Vagina (tissue), 2 donors: ENCODE data around the gene JMJD4. TPM values are rescaled to one million over a fixed set of nuclear protein-coding genes. Genes with fewer than 3 reads are reported as not detected.

Experiments used
- DNase-seq, 2 donors: peaks; one replicate each; pipeline ENCODE4 v3.0.0-alpha.2; 2017; ENCODE audit errors: extremely low spot score in 2 of 2
- H3K27ac ChIP-seq: fragments of 200-600 bp; sonication (generic); one replicate; pipeline ENCODE4 v1.5.1; 2019
- H3K27me3 ChIP-seq: fragments of 200-600 bp; sonication (generic); one replicate; pipeline ENCODE4 v1.5.1; 2019
- H3K36me3 ChIP-seq, 2 donors: fragments of 200-600 bp; sonication (generic); one replicate each; pipeline ENCODE4 v1.5.1; 2017 to 2019
- H3K4me1 ChIP-seq: fragments of 200-600 bp; sonication (generic); one replicate; pipeline ENCODE4 v1.5.1; 2019
- H3K4me3 ChIP-seq, 2 donors: fragments of 200-600 bp; sonication (generic); 1 replicate in 1 of 2; 2 replicates in 1 of 2; pipeline ENCODE4 v1.5.1; 2016 to 2019
- H3K9me3 ChIP-seq: fragments of 200-600 bp; sonication (generic); one replicate; pipeline ENCODE4 v1.5.1; 2019
- CTCF ChIP-seq, 3 experiments: fragments of 450-650 bp in 2 of 3; fragments of 200-600 bp in 1 of 3; sonication (generic) in 1 of 3; IDR thresholded peaks; one replicate each; pipeline ENCODE4 v1.5.1; 2017 to 2019; ENCODE audit warnings: antibody characterized with exemption in 3 of 3, mild to moderate bottlenecking in 2 of 3, moderate library complexity in 2 of 3
- POLR2A ChIP-seq, 2 donors: fragments of 450-650 bp; IDR thresholded peaks; one replicate each; pipeline ENCODE4 v1.6.1; 2017; ENCODE audit warnings: antibody characterized with exemption in 2 of 2, mild to moderate bottlenecking in 2 of 2, moderate library complexity in 2 of 2
- POLR2AphosphoS5 ChIP-seq, 2 donors: sonication (generic); formaldehyde crosslinking; IDR thresholded peaks; one replicate each; pipeline ENCODE4 v1.9.0; 2017; ENCODE audit warnings: antibody characterized with exemption in 2 of 2, mild to moderate bottlenecking in 2 of 2, low read depth in 1 of 2; ENCODE audit not compliant: insufficient read depth in 1 of 2
- intact Hi-C: fragments of 100-400 bp; cut with DNase I; formaldehyde crosslinking; loops from one replicate; pipeline ENCODE4 v1.15.1; 2023
- total RNA-seq: library from RNA; depleted of rRNA; stranded (reverse); fragments of >200 nt; gene quantifications from one replicate; pipeline ENCODE4 v1.2.3, GENCODE V29; 2016

Gene JMJD4
- total RNA-seq, 1 donor from 2014 or later, result 18.2 TPM

DNA sequence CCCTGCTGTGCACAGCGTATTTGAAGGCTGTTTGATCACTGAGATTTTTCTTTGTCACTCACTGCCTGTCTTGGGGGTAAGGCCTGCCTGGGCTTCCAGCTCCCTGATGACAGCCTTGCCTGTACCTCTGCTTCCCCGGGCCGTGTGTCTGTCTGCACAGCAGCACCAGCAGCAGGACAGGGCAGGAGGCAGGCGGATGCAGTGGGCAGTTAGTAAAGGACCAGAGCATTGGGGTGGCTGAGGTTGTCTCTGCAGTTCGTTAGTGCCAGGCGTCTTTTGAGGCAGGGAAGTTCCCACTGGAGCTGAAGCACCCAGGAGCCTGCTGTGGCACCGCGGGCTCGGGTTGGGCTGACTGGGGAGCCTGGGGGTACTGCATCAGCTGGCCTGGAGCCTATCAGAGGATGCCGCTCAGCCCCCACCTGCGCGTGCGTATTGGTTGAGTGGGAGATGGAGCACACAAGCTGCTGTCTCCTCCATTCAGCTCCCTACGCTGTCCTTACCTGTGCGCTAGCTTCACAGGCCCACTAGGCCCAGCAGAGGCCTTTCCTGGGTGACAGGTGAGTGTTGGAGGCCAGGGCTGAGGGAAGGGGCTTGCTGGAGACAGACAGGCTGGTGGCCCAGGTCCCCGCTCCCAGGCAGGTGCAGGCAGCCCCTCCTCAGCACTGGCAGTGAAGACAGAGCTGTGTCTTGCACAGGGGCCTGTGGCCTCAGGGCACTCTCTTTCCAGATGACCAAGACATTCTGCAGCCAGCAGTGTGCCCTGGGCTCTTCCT lies 28.3 kb upstream of the JMJD4 start:
- Histone ChIP-seq H3K4me3 (no peak overlapping the region), H3K27ac (peak overlapping the region; percentile 63), H3K9me3 (no peaks in the 10 kb centered on the region), H3K36me3 (peaks cover 0 to 32% of the 10 kb centered on the region in 2 donors), H3K27me3 (no peaks in the 10 kb centered on the region), H3K4me1 (peaks cover 35% of the 10 kb centered on the region)
- TF ChIP-seq POLR2A (IDR thresholded peaks at IDR 0.05) (no peak), POLR2AphosphoS5 (IDR thresholded peaks at IDR 0.05; ENCODE audit: insufficient read depth in 1 of 2, low read depth in 1 of 2) (no peak), CTCF (IDR thresholded peaks at IDR 0.05) (no peak)
- intact Hi-C loops, result loop anchor here (2.0 kb wide), 1 partner anchor 185 kb away; no protein-coding TSS in a partner anchor
- DNase-seq, result no peak

GRCh38 chr1:227762231-227762911 lies 27.3 kb upstream of the JMJD4 start:
- H3K4me3 ChIP-seq, result no peak overlapping the region
- no peak for TF ChIP-seq POLR2A (IDR thresholded peaks at IDR 0.05)
- peak; percentile 20 to 66 for TF ChIP-seq POLR2AphosphoS5 (IDR thresholded peaks at IDR 0.05; ENCODE audit: insufficient read depth in 1 of 2, low read depth in 1 of 2)
- TF ChIP-seq CTCF (IDR thresholded peaks at IDR 0.05), result peak; percentile 53 to 94 (median 90)
- no peaks in the 10 kb centered on the region for H3K9me3 ChIP-seq
- peak overlapping the region; percentile 63 for H3K27ac ChIP-seq
- H3K4me1 ChIP-seq, result peaks cover 35% of the 10 kb centered on the region
- no peaks in the 10 kb centered on the region for H3K27me3 ChIP-seq
- intact Hi-C loops, result loop anchor here (1.0 to 2.0 kb wide), 2 partner anchors 26 to 186 kb away; no protein-coding TSS in a partner anchor
- DNase-seq, result no peak
- peaks cover 0 to 22% of the 10 kb centered on the region in 2 donors for H3K36me3 ChIP-seq

DNA sequence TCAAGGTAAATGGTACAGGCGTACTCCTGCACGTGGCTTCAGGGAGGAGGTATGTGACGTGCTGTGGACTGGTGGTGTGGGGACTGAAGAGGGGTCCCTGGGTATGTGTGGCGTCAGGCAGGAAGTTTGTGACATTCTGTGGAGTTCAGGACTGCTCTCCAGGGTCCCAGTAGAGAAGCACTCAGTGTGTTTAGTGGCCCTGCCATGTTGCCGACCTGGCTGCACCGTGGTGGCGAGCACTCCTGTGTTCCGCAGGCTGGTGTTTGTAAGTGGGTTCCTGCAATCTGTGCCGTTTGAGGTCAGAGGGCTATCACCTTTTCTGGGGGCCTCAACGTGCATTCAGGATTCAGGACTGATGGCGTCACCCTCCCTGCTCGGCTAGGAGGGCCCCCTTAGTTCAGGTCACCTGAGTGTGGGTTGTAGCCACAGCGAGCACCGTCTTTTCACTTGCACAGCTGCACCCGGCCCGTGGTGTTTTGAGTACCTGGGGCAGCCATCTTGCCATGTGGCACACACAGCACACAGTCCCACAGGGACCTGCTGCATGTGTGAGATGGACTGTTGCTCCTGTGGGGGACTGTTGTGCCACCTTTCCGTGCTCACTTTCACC lies 26.6 kb upstream of the JMJD4 start:
- intact Hi-C loops, result loop anchor here (1.0 to 2.0 kb wide), 2 partner anchors 27 to 187 kb away; no protein-coding TSS in a partner anchor
- no peaks in the 10 kb centered on the region for H3K9me3 ChIP-seq
- H3K4me3 ChIP-seq, result no peak overlapping the region
- peaks cover 0 to 16% of the 10 kb centered on the region in 2 donors for H3K36me3 ChIP-seq
- peak overlapping the region; percentile 63 for H3K27ac ChIP-seq
- TF ChIP-seq CTCF (IDR thresholded peaks at IDR 0.05) (no peak), POLR2A (IDR thresholded peaks at IDR 0.05) (no peak), POLR2AphosphoS5 (IDR thresholded peaks at IDR 0.05; ENCODE audit: insufficient read depth in 1 of 2, low read depth in 1 of 2) (no peak)
- no peaks in the 10 kb centered on the region for H3K27me3 ChIP-seq
- peaks cover 35% of the 10 kb centered on the region for H3K4me1 ChIP-seq
- DNase-seq, result no peak

DNA sequence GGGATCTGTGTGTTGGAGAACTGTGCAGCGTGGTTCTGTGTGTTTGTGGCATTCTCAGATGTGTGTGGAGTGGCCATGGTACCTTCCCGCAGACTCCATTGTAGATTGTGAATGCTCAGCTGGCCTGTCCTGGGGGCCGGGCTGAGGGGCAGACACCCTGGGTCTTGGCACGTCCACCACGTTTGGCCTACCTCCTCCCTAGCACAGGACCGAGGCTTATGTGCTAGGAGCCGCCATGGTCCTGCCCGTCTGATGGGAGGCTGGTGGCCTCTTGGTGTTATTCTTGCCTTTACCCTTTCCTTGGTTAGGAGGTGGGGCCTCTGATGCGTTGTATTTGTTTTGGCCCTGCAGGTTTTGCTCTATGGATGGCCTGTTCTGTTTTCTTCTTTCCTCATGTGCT lies 25.3 kb upstream of the JMJD4 start:
- Histone ChIP-seq H3K4me1 (peaks cover 35% of the 10 kb centered on the region), H3K4me3 (no peak overlapping the region), H3K9me3 (no peaks in the 10 kb centered on the region), H3K27ac (peak overlapping the region; percentile 73), H3K27me3 (no peaks in the 10 kb centered on the region), H3K36me3 (peaks cover 0 to 13% of the 10 kb centered on the region in 2 donors)
- no peak for DNase-seq
- no peak for TF ChIP-seq POLR2AphosphoS5 (IDR thresholded peaks at IDR 0.05; ENCODE audit: insufficient read depth in 1 of 2, low read depth in 1 of 2)
- no peak for TF ChIP-seq CTCF (IDR thresholded peaks at IDR 0.05)
- no peak for TF ChIP-seq POLR2A (IDR thresholded peaks at IDR 0.05)
- intact Hi-C loops, result no loop called here
